Psoas muscle (tissue), 8 donors: ENCODE measurements around the gene MAP1B. TPM values are rescaled to one million over a fixed set of nuclear protein-coding genes. Genes with fewer than 3 reads are reported as not detected.

ENCODE experiments used
- ATAC-seq, 4 donors: fragments of 200-7000 bp; cut with Tn5 transposase; one replicate each; pipeline ENCODE4 v1.9.1; 2020; ENCODE audit warnings: moderate library complexity in 3 of 4, mild to moderate bottlenecking in 2 of 4
- DNase-seq, 2 donors: peaks; one replicate each; pipeline ENCODE4 v3.0.0-alpha.2; 2020
- H3K27ac ChIP-seq: fragments of 200-600 bp; one replicate; pipeline ENCODE4 v1.8.0; 2022
- H3K27me3 ChIP-seq, 3 donors: fragments of 200-600 bp in 1 of 3; one replicate each; pipeline versions ENCODE4 v1.6.1 to v1.8.0; 2013 to 2022; ENCODE audit warnings: low read length in 2 of 3, mild to moderate bottlenecking in 2 of 3, moderate library complexity in 1 of 3; ENCODE audit not compliant: insufficient read depth in 3 of 3
- H3K36me3 ChIP-seq, 2 donors: fragments of 200-600 bp in 1 of 2; one replicate each; pipeline versions ENCODE4 v1.6.1 to v1.8.0; 2013 to 2022; ENCODE audit warnings: low read depth in 1 of 2, mild to moderate bottlenecking in 1 of 2, moderate library complexity in 1 of 2; ENCODE audit not compliant: insufficient read depth in 1 of 2
- H3K4me1 ChIP-seq: fragments of 200-600 bp; one replicate; pipeline ENCODE4 v1.8.0; 2022
- H3K4me3 ChIP-seq: fragments of 200-600 bp; one replicate; pipeline ENCODE4 v1.8.0; 2022; ENCODE audit warnings: mild to moderate bottlenecking
- H3K9me3 ChIP-seq: fragments of 200-600 bp; one replicate; pipeline ENCODE4 v1.8.0; 2022
- CTCF ChIP-seq: fragments of 200-600 bp; IDR thresholded peaks from one replicate; pipeline ENCODE4 v1.8.0; 2022; ENCODE audit warnings: antibody characterized with exemption
- WGBS, 3 donors: extraction: QIAGEN DNeasy Blood & Tissue Kit; methylation state at CpG; one replicate each; pipeline versions ENCODE4 v1.1.6 to v1.1.7; 2013; 5-methylcytosine and 5-hydroxymethylcytosine counted together
- intact Hi-C, 2 donors: fragments of 100-400 bp; cut with DNase I; formaldehyde crosslinking; loops; one replicate each; pipeline versions ENCODE4 v1.11.0 to v1.14.2; 2022
- polyA plus RNA-seq, 3 donors: library from polyadenylated mRNA; stranded (reverse); fragments of 200-250 nt; gene quantifications; one replicate each; pipeline ENCODE4 v1.2.3, GENCODE V29; 2013
- total RNA-seq, 4 donors: library from RNA; stranded (reverse); fragmentation: NEBNext Ultra II Directional in 2 of 4; extraction: Animal tissue kit (Norgen Biotek cat#: 25700) in 2 of 4; gene quantifications; one replicate each; pipeline versions ENCODE4 v1.2.1 to v1.2.4, GENCODE V29; 2021 to 2023
- donor health status: healthy with polysubstance abuse.
- donor health status: DM: no; HTN: no; CAD: no; lungs with moderate emphysema.
- donor health status: Bipolar disorder and iron deficiency.
- donor health status: healthy.
- donor health status: DM: yes; HTN: yes; CAD: no.
- donor health status: DM: no; HTN: no; CAD: no.
- donor health status: DM: no; HTN: no; CAD: no.
- donor health status: DM: yes; HTN: yes; CAD: no.

The MAP1B gene
- total and polyA plus RNA-seq, 7 donors: 1.1 to 20.2 (median 8.5) TPM

- Histone ChIP-seq H3K36me3 (no peaks in the 10 kb centered on the region), H3K27ac (no peak overlapping the region), H3K9me3 (no peaks in the 10 kb centered on the region), H3K27me3 (peaks cover 0 to 31% (median 4%) of the 10 kb centered on the region in 3 donors), H3K4me1 (peaks cover 3% of the 10 kb centered on the region), H3K4me3 (no peak overlapping the region)
- intact Hi-C loops: no loop called here
- DNase-seq (no peak), ATAC-seq (no peak)
- TF ChIP-seq CTCF: no peak
- 95 to 98% (median 97%) methylated on average over 3 of the region's 3 CpGs for WGBS, 3 donors
These were observed 70.3 kb downstream of the MAP1B start for GRCh38 chr5:72177538-72177937.

- Histone ChIP-seq H3K27me3 (peaks cover 0 to 31% (median 4%) of the 10 kb centered on the region in 3 donors), H3K9me3 (no peaks in the 10 kb centered on the region), H3K4me3 (peak overlapping the region; percentile 28), H3K36me3 (no peaks in the 10 kb centered on the region), H3K4me1 (peaks cover 3% of the 10 kb centered on the region), H3K27ac (no peak overlapping the region)
- intact Hi-C loops: no loop called here
- TF ChIP-seq CTCF: no peak
- ATAC-seq (peak in 3 of 4 donors; percentile 50 to 63 (median 51)), DNase-seq (peak; percentile 70 to 73)
- WGBS, 3 donors: 24 to 38% (median 25%) methylated on average over 29 of the region's 29 CpGs
These were observed 71.9 kb downstream of the MAP1B start for GRCh38 chr5:72179028-72179815.

GRCh38 chr5:72179816-72180440 lies 72.7 kb downstream of the MAP1B start:
- H3K36me3 ChIP-seq: no peaks in the 10 kb centered on the region
- DNase-seq (no peak), ATAC-seq (peak in 1 of 4 donors; percentile 22)
- WGBS, 3 donors: 33 to 52% (median 33%) methylated on average over 11 of the region's 11 CpGs
- peak overlapping the region; percentile 28 for H3K4me3 ChIP-seq
- intact Hi-C loops: no loop called here
- no peak for TF ChIP-seq CTCF
- peaks cover 0 to 31% (median 4%) of the 10 kb centered on the region in 3 donors for H3K27me3 ChIP-seq
- peaks cover 3% of the 10 kb centered on the region for H3K4me1 ChIP-seq
- H3K27ac ChIP-seq: no peak overlapping the region
- no peaks in the 10 kb centered on the region for H3K9me3 ChIP-seq

DNA sequence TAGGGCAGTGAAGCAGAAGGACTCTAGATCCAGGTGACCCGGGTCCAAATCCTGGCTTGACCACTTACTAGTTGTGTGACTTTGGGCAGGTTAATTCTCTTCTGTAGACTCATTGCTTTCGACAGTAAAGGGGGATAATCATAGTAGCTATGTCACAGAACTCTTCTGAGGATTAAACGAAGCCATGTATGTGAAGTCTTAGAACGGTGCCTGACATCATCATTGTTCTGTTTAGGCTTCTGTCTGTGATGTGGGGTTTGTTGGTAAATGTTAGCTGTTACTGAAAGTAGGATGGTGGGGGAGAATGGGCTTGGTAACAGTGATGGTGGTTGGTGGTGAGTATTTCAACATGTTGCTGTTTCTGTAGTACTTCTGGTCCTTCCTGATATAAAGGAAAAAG lies 73.7 kb downstream of the MAP1B start:
- Histone ChIP-seq H3K27ac (no peak overlapping the region), H3K4me1 (peaks cover 3% of the 10 kb centered on the region), H3K36me3 (no peaks in the 10 kb centered on the region), H3K4me3 (no peak overlapping the region), H3K27me3 (peaks cover 0 to 27% (median 4%) of the 10 kb centered on the region in 3 donors), H3K9me3 (no peaks in the 10 kb centered on the region)
- TF ChIP-seq CTCF: no peak
- DNase-seq (no peak), ATAC-seq (no peak)
- 55 to 67% (median 60%) methylated on average over 4 of the region's 4 CpGs for WGBS, 3 donors
- intact Hi-C loops: no loop called here
